ENCODE results near the gene BAG5.

- TF ChIP-seq, protein P1, sequence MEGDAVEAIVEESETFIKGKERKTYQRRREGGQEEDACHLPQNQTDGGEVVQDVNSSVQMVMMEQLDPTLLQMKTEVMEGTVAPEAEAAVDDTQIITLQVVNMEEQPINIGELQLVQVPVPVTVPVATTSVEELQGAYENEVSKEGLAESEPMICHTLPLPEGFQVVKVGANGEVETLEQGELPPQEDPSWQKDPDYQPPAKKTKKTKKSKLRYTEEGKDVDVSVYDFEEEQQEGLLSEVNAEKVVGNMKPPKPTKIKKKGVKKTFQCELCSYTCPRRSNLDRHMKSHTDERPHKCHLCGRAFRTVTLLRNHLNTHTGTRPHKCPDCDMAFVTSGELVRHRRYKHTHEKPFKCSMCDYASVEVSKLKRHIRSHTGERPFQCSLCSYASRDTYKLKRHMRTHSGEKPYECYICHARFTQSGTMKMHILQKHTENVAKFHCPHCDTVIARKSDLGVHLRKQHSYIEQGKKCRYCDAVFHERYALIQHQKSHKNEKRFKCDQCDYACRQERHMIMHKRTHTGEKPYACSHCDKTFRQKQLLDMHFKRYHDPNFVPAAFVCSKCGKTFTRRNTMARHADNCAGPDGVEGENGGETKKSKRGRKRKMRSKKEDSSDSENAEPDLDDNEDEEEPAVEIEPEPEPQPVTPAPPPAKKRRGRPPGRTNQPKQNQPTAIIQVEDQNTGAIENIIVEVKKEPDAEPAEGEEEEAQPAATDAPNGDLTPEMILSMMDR (IDR thresholded peaks at IDR 0.05), result no peak
- TF ChIP-seq ESRRA (CRISPR knock-in tag; IDR thresholded peaks at IDR 0.05; ENCODE audit: borderline replicate concordance), result no peak
- TF ChIP-seq, protein P2, sequence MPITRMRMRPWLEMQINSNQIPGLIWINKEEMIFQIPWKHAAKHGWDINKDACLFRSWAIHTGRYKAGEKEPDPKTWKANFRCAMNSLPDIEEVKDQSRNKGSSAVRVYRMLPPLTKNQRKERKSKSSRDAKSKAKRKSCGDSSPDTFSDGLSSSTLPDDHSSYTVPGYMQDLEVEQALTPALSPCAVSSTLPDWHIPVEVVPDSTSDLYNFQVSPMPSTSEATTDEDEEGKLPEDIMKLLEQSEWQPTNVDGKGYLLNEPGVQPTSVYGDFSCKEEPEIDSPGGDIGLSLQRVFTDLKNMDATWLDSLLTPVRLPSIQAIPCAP (CRISPR knock-in tag; IDR thresholded peaks at IDR 0.05), result no peak
- TF ChIP-seq, protein P3, sequence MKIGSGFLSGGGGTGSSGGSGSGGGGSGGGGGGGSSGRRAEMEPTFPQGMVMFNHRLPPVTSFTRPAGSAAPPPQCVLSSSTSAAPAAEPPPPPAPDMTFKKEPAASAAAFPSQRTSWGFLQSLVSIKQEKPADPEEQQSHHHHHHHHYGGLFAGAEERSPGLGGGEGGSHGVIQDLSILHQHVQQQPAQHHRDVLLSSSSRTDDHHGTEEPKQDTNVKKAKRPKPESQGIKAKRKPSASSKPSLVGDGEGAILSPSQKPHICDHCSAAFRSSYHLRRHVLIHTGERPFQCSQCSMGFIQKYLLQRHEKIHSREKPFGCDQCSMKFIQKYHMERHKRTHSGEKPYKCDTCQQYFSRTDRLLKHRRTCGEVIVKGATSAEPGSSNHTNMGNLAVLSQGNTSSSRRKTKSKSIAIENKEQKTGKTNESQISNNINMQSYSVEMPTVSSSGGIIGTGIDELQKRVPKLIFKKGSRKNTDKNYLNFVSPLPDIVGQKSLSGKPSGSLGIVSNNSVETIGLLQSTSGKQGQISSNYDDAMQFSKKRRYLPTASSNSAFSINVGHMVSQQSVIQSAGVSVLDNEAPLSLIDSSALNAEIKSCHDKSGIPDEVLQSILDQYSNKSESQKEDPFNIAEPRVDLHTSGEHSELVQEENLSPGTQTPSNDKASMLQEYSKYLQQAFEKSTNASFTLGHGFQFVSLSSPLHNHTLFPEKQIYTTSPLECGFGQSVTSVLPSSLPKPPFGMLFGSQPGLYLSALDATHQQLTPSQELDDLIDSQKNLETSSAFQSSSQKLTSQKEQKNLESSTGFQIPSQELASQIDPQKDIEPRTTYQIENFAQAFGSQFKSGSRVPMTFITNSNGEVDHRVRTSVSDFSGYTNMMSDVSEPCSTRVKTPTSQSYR (CRISPR knock-in tag; IDR thresholded peaks at IDR 0.05), result no peak
- no peak for TF ChIP-seq MYBL2 (CRISPR knock-in tag; IDR thresholded peaks at IDR 0.05)
- TF ChIP-seq ZNF121 (CRISPR knock-in tag; IDR thresholded peaks at IDR 0.05), result peak; percentile 27; the same call in 1 of the 2 replicates
- no peak for TF ChIP-seq TCF7 (CRISPR knock-in tag; IDR thresholded peaks at IDR 0.05; ENCODE audit: low read depth)
- TF ChIP-seq MAX (CRISPR knock-in tag; IDR thresholded peaks at IDR 0.05), result no peak
- TF ChIP-seq RELA (CRISPR knock-in tag; IDR thresholded peaks at IDR 0.05; ENCODE audit: borderline replicate concordance), result no peak
- no peak for TF ChIP-seq NFYB (CRISPR knock-in tag; conservative IDR thresholded peaks at IDR 0.05; ENCODE audit: low read depth)
- TF ChIP-seq, protein P4, sequence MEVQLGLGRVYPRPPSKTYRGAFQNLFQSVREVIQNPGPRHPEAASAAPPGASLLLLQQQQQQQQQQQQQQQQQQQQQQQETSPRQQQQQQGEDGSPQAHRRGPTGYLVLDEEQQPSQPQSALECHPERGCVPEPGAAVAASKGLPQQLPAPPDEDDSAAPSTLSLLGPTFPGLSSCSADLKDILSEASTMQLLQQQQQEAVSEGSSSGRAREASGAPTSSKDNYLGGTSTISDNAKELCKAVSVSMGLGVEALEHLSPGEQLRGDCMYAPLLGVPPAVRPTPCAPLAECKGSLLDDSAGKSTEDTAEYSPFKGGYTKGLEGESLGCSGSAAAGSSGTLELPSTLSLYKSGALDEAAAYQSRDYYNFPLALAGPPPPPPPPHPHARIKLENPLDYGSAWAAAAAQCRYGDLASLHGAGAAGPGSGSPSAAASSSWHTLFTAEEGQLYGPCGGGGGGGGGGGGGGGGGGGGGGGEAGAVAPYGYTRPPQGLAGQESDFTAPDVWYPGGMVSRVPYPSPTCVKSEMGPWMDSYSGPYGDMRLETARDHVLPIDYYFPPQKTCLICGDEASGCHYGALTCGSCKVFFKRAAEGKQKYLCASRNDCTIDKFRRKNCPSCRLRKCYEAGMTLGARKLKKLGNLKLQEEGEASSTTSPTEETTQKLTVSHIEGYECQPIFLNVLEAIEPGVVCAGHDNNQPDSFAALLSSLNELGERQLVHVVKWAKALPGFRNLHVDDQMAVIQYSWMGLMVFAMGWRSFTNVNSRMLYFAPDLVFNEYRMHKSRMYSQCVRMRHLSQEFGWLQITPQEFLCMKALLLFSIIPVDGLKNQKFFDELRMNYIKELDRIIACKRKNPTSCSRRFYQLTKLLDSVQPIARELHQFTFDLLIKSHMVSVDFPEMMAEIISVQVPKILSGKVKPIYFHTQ (CRISPR knock-in tag; IDR thresholded peaks at IDR 0.05), result no peak
- TF ChIP-seq, protein P5, sequence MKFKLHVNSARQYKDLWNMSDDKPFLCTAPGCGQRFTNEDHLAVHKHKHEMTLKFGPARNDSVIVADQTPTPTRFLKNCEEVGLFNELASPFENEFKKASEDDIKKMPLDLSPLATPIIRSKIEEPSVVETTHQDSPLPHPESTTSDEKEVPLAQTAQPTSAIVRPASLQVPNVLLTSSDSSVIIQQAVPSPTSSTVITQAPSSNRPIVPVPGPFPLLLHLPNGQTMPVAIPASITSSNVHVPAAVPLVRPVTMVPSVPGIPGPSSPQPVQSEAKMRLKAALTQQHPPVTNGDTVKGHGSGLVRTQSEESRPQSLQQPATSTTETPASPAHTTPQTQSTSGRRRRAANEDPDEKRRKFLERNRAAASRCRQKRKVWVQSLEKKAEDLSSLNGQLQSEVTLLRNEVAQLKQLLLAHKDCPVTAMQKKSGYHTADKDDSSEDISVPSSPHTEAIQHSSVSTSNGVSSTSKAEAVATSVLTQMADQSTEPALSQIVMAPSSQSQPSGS (CRISPR knock-in tag; IDR thresholded peaks at IDR 0.05; ENCODE audit: borderline replicate concordance, low read depth), result no peak
- no peak for TF ChIP-seq TEAD4 (CRISPR knock-in tag; IDR thresholded peaks at IDR 0.05)
- no peak for TF ChIP-seq NFE2L1 (CRISPR knock-in tag; IDR thresholded peaks at IDR 0.05)
These were observed 35.6 kb downstream of the BAG5 start for GRCh38 chr14:103526914-103527248.

All from WTC11 (cell line).